C4-2B (cell line): Measurements from ENCODE around the gene PARD6B.

Source experiments
- H3K27ac ChIP-seq: fragments of 450-650 bp; 2 replicates; pipeline ENCODE4 v1.5.1; 2017
- ZFX ChIP-seq: fragments of 450-650 bp; IDR thresholded peaks from 2 replicates; pipeline ENCODE4 v1.6.1; 2017
- TF ChIP-seq, protein P1 (sequence below): fragments of 450-650 bp; conservative IDR thresholded peaks from 2 replicates; pipeline ENCODE4 v1.5.1; 2017; ENCODE audit warnings: mild to moderate bottlenecking

The PARD6B gene

DNA sequence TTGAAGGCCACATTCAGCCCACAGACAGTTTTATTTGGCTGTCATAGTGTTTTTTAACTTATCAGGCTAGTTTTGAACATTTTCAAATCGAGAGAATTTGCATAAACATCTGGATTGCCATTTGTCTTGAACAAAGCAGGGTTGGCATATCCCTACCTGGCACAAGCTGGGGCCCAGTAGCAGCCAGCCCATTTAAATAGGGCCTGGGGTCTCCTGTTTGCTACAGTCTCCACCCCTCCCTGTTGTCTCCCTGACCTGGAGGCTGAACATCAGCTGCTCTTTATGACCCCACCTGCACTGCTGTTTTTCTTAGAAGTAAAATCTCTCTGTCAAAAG is 73.9 kb downstream of the PARD6B start:
- H3K27ac ChIP-seq = no peak overlapping the region
- TF ChIP-seq ZFX = no peak
- TF ChIP-seq, protein P1, sequence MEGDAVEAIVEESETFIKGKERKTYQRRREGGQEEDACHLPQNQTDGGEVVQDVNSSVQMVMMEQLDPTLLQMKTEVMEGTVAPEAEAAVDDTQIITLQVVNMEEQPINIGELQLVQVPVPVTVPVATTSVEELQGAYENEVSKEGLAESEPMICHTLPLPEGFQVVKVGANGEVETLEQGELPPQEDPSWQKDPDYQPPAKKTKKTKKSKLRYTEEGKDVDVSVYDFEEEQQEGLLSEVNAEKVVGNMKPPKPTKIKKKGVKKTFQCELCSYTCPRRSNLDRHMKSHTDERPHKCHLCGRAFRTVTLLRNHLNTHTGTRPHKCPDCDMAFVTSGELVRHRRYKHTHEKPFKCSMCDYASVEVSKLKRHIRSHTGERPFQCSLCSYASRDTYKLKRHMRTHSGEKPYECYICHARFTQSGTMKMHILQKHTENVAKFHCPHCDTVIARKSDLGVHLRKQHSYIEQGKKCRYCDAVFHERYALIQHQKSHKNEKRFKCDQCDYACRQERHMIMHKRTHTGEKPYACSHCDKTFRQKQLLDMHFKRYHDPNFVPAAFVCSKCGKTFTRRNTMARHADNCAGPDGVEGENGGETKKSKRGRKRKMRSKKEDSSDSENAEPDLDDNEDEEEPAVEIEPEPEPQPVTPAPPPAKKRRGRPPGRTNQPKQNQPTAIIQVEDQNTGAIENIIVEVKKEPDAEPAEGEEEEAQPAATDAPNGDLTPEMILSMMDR = no peak

- no peak overlapping the region for H3K27ac ChIP-seq
- no peak for TF ChIP-seq ZFX
Observed at GRCh38 chr20:50806126-50806768, 74.9 kb downstream of the PARD6B start.
